ENCODE data around the gene TTLL5. TPM values are rescaled to one million over a fixed set of nuclear protein-coding genes. Genes with fewer than 3 reads are reported as not detected.

The TTLL5 gene, protein sequence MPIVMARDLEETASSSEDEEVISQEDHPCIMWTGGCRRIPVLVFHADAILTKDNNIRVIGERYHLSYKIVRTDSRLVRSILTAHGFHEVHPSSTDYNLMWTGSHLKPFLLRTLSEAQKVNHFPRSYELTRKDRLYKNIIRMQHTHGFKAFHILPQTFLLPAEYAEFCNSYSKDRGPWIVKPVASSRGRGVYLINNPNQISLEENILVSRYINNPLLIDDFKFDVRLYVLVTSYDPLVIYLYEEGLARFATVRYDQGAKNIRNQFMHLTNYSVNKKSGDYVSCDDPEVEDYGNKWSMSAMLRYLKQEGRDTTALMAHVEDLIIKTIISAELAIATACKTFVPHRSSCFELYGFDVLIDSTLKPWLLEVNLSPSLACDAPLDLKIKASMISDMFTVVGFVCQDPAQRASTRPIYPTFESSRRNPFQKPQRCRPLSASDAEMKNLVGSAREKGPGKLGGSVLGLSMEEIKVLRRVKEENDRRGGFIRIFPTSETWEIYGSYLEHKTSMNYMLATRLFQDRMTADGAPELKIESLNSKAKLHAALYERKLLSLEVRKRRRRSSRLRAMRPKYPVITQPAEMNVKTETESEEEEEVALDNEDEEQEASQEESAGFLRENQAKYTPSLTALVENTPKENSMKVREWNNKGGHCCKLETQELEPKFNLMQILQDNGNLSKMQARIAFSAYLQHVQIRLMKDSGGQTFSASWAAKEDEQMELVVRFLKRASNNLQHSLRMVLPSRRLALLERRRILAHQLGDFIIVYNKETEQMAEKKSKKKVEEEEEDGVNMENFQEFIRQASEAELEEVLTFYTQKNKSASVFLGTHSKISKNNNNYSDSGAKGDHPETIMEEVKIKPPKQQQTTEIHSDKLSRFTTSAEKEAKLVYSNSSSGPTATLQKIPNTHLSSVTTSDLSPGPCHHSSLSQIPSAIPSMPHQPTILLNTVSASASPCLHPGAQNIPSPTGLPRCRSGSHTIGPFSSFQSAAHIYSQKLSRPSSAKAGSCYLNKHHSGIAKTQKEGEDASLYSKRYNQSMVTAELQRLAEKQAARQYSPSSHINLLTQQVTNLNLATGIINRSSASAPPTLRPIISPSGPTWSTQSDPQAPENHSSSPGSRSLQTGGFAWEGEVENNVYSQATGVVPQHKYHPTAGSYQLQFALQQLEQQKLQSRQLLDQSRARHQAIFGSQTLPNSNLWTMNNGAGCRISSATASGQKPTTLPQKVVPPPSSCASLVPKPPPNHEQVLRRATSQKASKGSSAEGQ (N-terminal part only)
- 10.4 TPM in 2 replicates for total RNA-seq

GRCh38 chr14:75660630-75661498 is at the start of gene TTLL5, which contains the start of gene ERG28:
TTLL5 (plus strand) TSS chr14:75661246; CDS start chr14:75663150, 1,904 bp downstream.
ERG28 (minus strand) TSS chr14:75660876; CDS start chr14:75657502, 3,374 bp downstream.

DNA sequence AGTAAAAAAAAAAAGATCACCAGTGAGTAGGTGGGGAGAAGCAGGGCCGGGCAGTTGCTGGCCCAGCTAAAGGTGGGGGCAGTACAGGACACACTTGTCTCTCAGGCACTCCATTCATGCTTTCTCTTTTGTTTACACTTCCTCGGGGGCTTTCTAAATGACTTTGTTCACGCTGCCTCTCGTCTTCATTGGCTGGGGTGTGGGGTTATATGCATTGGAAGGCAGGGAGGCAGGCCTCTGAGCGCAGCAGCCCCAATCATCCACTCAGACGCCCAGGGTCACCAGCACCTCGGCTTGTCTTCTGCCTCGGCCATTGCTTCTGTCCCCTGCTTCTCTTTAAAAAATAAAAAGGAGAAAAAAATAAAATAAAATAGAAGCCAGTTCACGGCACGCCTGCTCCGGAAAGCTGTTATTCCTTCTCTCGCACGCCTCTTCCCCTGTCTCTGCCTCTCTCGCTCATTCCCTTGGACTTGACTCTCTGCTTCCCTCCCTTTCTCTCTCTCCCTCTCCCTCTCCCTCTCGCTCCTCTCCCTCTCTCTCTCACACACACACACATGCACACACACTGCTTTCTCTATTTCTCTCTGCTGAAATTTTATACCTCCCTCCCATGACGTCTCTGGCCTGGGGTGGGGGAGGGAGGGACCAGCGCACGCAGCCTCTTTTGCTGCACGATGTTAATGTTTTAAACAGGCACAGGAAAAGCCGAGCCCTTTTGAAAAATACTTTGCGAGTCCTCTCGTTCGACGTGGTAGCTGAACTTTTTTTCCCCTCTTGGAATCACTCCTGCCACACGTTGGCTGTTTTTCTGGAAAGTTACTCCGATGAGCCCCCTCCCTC is 320.6 kb downstream of the TTLL5 start, which contains the start of gene TGFB3:
Gene TGFB3 (minus strand): TSS at position 570 of the 840 bp plus-strand sequence. CDS start 1,102 bp downstream, outside the sequence.

GRCh38 chr14:75985618-75986438 is 324.8 kb downstream of the TTLL5 start, which contains the start of gene IFT43:
IFT43 (plus strand) TSS chr14:75985763; CDS start chr14:75985787, 24 bp downstream.

Other genes with a start within 250 kb of the TTLL5 start
- gene JDP2, start 233.2 kb upstream of the TTLL5 start, total RNA-seq = 58.2 and 66.7 TPM in 2 replicates
- gene BATF, start 138.8 kb upstream of the TTLL5 start, total RNA-seq = 0.24 and 10.0 TPM in 2 replicates
- 1.7 and 2.8 TPM in 2 replicates for gene FLVCR2, start 82.6 kb upstream of the TTLL5 start, total RNA-seq
- 6.3 and 6.6 TPM in 2 replicates for gene ERG28, start 370 bp upstream of the TTLL5 start, total RNA-seq

Data from tracheal epithelial cell (primary cell).